Skeletal muscle tissue (tissue), 4 donors: Measurements from ENCODE around the gene UBN1. TPM values are rescaled to one million over a fixed set of nuclear protein-coding genes. Genes with fewer than 3 reads are reported as not detected.

Experiments used
- H3K27ac ChIP-seq: one replicate; pipeline ENCODE4 v1.7.0; 2013; ENCODE audit warnings: mild to moderate bottlenecking, low read depth, low read length, inconsistent platforms
- H3K27me3 ChIP-seq, 3 donors: one replicate each; pipeline ENCODE4 v1.7.0; 2013; ENCODE audit warnings: low read length in 3 of 3; ENCODE audit not compliant: control insufficient read depth in 3 of 3, insufficient read depth in 3 of 3
- H3K36me3 ChIP-seq, 3 donors: one replicate each; pipeline ENCODE4 v1.7.0; 2013; ENCODE audit warnings: low read length in 3 of 3; ENCODE audit not compliant: control insufficient read depth in 3 of 3, insufficient read depth in 3 of 3
- H3K4me1 ChIP-seq, 3 donors: one replicate each; pipeline ENCODE4 v1.7.0; 2013; ENCODE audit warnings: low read length in 3 of 3, mild to moderate bottlenecking in 3 of 3; ENCODE audit not compliant: control insufficient read depth in 3 of 3, insufficient read depth in 3 of 3
- H3K4me3 ChIP-seq, 3 donors: one replicate each; pipeline ENCODE4 v1.7.0; 2013; ENCODE audit warnings: low read length in 3 of 3
- H3K9ac ChIP-seq, 3 donors: one replicate each; pipeline ENCODE4 v1.7.0; 2013; ENCODE audit warnings: low read length in 3 of 3, mild to moderate bottlenecking in 3 of 3, moderate library complexity in 2 of 3, low read depth in 1 of 3
- H3K9me3 ChIP-seq, 3 donors: one replicate each; pipeline ENCODE4 v1.7.0; 2013; ENCODE audit warnings: low read length in 3 of 3; ENCODE audit not compliant: control insufficient read depth in 3 of 3
- total RNA-seq: library from RNA; depleted of rRNA; stranded (reverse); fragments of >200 nt; gene quantifications from one replicate; pipeline ENCODE4 v1.2.3, GENCODE V29; 2014
- donor health status: Osteomylitis.

UBN1 gene
- total RNA-seq, 1 donor from 2014 or later = 11.0 TPM

DNA sequence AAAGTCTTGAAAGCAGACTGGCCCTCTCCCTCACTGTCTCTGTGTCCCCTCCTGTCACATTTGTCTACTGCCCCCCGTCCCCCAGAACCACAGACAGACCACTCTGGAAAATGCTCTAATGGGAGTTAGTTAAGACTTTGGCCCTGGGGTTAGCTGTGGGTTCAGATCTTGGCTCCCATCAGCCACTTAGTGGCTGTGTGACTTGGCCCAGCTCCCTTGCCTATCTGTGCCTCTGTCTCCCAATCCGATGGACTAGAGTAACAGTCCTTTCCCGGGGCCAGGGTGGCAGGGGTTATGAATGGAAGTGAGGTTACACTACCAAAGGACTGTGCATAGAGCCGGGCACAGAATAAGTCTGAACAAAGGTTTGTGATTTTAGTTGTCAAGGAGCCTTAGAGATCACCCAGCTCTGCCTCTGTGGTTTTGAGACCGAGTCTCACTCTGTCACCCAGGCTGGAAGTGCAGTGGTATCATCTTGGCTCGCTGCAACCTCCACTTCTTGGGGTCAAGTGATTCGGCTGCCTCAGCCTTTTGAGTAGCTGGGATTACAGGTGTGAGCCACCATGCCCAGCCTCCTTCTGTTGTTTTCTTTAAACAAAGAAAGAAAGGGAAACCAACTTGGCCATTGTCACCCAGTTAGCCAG lies 66.0 kb downstream of the UBN1 start:
- H3K4me1 ChIP-seq = no peaks in the 10 kb centered on the region
- no peak overlapping the region for H3K9ac ChIP-seq
- H3K36me3 ChIP-seq = no peaks in the 10 kb centered on the region
- no peak overlapping the region for H3K4me3 ChIP-seq
- no peaks in the 10 kb centered on the region for H3K27me3 ChIP-seq
- H3K9me3 ChIP-seq = no peaks in the 10 kb centered on the region
- H3K27ac ChIP-seq = no peak overlapping the region

DNA sequence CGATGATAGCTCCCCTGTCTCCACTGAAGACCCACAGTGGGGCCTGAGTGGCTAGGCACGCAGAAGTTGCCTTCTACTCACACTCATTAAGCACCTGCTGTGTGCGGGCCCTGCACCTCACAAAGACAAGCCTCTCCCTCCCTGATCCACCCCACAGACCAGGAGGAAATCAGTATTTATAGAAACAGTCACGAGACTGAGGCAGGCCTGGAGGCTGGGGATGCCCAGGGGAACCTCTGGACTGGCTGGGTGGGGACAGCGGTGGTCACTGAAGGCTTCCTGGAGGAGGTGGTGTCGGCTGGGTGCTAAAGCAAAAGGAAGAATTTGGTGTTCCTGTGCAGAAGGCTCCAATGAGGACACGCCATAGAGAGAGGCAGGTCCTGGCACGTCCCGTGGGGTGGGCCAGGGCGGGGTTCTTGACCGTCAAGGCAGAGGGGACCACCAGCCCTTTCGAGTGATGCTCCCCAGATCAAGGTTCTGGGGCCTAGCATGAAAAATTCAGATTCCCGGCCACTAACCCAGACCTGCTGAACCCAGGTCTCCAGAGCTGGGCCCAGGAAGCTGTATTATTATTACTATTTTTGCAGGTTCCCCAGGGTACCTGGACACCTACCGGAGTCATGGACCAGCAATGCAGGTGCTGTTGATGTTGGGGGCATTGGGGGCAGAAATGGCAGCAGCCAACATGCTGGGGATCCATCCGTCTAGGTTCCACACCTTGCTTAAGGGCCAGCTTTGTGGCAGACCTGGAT lies 66.7 kb downstream of the UBN1 start:
- Histone ChIP-seq H3K27me3 (no peaks in the 10 kb centered on the region), H3K9me3 (no peaks in the 10 kb centered on the region), H3K9ac (no peak overlapping the region), H3K4me3 (no peak overlapping the region), H3K36me3 (no peaks in the 10 kb centered on the region), H3K27ac (no peak overlapping the region), H3K4me1 (no peaks in the 10 kb centered on the region)

DNA sequence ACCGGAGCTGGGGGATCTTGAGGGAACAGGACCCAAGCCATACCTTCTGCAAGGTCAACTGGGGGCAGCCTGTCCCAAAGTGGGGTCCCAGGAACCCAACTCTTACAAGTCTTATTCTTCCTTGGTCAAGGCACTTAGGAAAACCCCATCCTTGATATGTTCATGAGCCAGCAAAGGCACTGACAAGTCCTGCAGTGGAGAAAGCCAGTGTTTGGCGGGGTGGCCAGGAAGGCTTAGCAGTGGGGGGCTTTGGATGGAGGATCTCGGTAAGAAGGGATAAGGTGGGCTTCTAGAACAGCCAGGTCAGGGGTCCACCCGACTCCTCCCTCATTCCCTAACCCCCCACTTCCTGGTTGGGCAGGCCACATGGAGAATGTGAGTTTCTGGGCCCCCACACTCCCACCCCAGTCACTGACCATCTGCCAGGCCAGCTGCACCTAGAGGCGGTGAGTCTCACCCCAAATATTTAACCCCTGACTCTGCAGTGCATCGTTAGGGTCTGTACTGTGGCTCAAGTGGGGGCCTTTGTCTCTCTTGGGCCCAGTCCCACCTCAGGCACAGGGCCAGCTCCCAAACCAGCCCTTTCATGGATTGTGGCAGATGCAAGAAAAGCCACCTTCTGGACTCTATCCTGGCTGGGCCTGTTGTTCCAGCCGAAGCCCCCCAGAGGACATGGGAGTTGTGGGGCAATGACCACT lies 67.4 kb downstream of the UBN1 start:
- Histone ChIP-seq H3K4me3 (no peak overlapping the region), H3K9ac (no peak overlapping the region), H3K27me3 (no peaks in the 10 kb centered on the region), H3K36me3 (no peaks in the 10 kb centered on the region), H3K9me3 (no peaks in the 10 kb centered on the region), H3K4me1 (no peaks in the 10 kb centered on the region), H3K27ac (no peak overlapping the region)

DNA sequence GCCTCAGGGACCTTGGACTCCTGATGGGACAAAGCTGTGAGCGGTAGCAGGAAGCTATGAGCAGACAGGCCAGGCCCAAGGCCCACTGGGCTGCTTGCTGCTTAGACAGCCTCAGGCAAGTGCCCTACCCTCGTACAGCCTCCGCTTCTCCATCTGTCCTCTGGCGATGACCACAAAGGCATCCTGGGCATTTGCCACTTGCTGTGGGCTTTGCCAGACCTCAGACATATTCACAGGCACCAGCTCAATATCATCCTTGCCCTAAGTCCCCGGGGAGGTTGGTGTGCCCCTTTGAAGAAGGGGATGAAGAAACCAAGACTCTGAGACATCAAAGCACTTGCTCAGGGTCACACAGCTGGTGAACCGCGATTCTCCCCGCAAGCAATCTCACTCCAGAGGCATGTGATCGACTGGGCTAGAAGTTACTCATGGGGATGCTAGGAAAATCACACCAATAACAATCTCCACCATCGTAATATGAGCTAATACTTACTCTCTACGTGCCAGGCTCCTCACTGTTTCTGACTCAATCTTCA lies 68.0 kb downstream of the UBN1 start:
- Histone ChIP-seq H3K9ac (no peak overlapping the region), H3K27me3 (no peaks in the 10 kb centered on the region), H3K36me3 (no peaks in the 10 kb centered on the region), H3K4me1 (no peaks in the 10 kb centered on the region), H3K4me3 (no peak overlapping the region), H3K27ac (no peak overlapping the region), H3K9me3 (no peaks in the 10 kb centered on the region)

DNA sequence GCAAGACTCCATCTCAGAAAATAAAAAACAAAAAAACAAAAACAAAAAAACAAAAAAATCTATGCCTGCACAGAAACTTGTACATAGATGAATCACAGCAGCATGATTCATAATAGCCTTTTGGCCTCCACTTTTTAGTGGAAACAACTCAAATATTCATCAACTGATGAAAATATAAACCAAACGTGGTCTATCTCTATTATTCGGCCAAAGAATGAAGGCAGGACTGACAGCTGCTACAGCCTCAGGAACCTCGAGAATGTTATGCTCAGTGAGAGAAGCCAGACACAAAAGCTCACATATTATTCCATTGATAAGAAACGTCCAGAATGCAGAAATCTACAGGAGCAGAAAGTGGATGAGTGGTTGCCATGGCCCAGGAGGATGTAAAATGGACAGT lies 69.8 kb downstream of the UBN1 start:
- Histone ChIP-seq H3K4me3 (no peak overlapping the region), H3K27ac (no peak overlapping the region), H3K4me1 (no peaks in the 10 kb centered on the region)

DNA sequence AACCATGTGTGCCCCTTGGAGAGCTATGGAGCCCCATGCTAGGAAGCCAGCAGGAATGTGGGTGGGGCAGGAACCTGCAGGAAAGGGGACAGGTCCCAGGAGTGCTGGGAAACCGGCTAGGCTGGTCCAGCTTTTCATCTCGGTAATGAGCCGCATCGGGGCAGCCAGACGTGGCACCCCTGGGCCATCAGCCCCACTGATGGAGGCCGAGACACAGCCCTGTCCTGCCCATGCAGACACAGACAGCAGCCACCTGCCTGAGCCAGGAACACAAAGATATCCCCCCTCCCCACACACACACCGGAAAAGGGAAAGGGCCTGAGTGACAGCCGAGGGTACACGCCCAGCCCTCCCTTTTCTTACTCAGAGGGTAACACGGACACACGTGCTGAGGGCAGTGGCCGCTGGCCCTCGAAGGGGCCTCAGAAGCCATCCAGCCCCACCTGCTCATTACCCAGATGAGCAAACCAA lies 71.5 kb downstream of the UBN1 start:
- H3K27ac ChIP-seq = no peak overlapping the region
- H3K4me3 ChIP-seq = no peak overlapping the region
- H3K36me3 ChIP-seq = no peaks in the 10 kb centered on the region
- H3K4me1 ChIP-seq = no peaks in the 10 kb centered on the region
- no peaks in the 10 kb centered on the region for H3K9me3 ChIP-seq
- H3K27me3 ChIP-seq = no peaks in the 10 kb centered on the region
- no peak overlapping the region for H3K9ac ChIP-seq

More for the DNA sequence above, 69.8 kb downstream of the UBN1 start:
- no peak overlapping the region for H3K9ac ChIP-seq
- H3K36me3 ChIP-seq = no peaks in the 10 kb centered on the region
- no peaks in the 10 kb centered on the region for H3K9me3 ChIP-seq
- no peaks in the 10 kb centered on the region for H3K27me3 ChIP-seq

DNA sequence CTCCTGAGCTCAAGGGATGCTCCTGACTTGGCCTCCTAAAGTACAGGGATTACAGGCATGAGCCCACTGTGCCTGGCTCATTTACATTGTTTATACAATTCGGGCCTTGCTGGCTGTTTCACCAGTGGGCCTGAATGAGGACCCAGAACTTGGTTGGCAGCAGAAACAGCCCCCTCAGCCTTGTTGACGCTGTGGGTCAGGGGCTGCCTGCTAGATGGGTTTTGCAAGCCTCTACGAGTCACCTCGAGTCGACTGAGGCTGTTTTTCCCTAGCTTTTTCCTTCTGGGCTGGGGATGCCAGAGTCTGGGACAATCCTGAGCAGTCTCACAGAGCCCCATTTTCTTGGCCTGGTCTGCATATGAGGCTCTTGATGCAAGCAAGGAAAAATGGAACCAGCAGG lies 73.5 kb downstream of the UBN1 start:
- H3K36me3 ChIP-seq = no peaks in the 10 kb centered on the region

DNA sequence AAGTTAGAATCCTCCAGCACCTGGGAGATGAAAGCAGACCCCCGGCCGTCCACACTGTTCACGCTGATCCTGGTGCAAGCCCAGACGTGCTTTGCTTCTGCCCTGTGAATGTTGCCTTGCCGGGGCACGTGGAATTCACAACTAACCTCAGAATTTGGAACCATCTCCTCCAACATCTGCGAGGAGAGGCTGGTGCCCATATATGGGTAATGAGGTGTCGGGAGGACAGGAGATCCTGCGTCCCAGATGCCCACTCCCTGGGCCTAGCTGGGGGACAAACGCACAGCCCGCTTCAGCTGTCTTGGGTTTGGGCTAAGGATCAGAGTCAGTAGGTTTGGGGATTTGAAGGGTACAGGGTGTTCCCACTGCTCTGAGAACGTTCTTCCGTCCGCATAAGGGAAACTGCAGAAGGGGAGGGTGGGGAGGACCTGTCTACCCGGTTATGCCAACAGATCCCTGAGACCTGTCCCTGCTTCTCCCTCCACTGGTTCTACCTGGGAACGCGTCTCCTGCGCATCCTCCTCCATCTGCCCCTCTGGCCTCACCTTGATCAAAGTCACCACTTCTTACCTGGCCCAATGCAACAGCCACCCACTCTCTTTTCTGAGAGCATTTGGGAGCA lies 75.6 kb downstream of the UBN1 start:
- H3K9ac ChIP-seq = no peak overlapping the region
- peaks cover 0 to 6% (median 2%) of the 10 kb centered on the region in 3 donors for H3K9me3 ChIP-seq
- no peaks in the 10 kb centered on the region for H3K27me3 ChIP-seq
- peaks cover 0 to 9% (median 5%) of the 10 kb centered on the region in 3 donors for H3K4me1 ChIP-seq
- no peak overlapping the region for H3K27ac ChIP-seq
- no peaks in the 10 kb centered on the region for H3K36me3 ChIP-seq
- no peak overlapping the region for H3K4me3 ChIP-seq

More for the DNA sequence above, 73.5 kb downstream of the UBN1 start:
- no peaks in the 10 kb centered on the region for H3K27me3 ChIP-seq
- no peaks in the 10 kb centered on the region for H3K9me3 ChIP-seq
- no peak overlapping the region for H3K9ac ChIP-seq
- H3K4me1 ChIP-seq = peaks cover 0 to 9% (median 5%) of the 10 kb centered on the region in 3 donors
- no peak overlapping the region for H3K4me3 ChIP-seq
- no peak overlapping the region for H3K27ac ChIP-seq

DNA sequence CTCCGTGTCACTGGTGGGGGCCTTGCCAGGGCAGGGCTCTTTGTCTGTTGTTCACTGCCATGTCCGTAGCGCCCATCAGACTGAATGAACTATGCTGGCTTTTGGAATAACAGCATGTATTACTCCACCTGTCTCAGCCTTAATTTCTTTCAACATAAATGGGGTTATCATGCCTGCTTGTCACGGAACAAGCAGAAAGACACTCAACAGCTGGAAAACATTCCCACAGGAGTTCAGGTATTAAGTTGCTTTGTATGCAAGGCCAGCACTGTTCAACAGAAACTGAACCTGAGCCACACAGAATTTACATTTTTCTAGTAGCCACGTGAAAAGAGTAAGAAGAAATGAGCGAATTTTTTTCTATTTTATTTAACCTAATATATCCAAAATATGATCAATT lies 76.6 kb downstream of the UBN1 start:
- Histone ChIP-seq H3K9ac (no peak overlapping the region), H3K4me3 (no peak overlapping the region), H3K27ac (no peak overlapping the region), H3K4me1 (peaks cover 0 to 9% (median 5%) of the 10 kb centered on the region in 3 donors), H3K27me3 (no peaks in the 10 kb centered on the region), H3K9me3 (peaks cover 0 to 6% (median 2%) of the 10 kb centered on the region in 3 donors), H3K36me3 (no peaks in the 10 kb centered on the region)
